ENCODE measurements around the gene RRAGB. TPM values are rescaled to one million over a fixed set of nuclear protein-coding genes. Genes with fewer than 3 reads are reported as not detected.
"Not testable (repeated sequence)": the region's sequence is repeated elsewhere in the genome, so short reads cannot be mapped to it uniquely, and the experiment has no call there.

The RRAGB gene
- total RNA-seq, 2 donors from 2014 or later: 15.5 to 23.0 TPM

DNA sequence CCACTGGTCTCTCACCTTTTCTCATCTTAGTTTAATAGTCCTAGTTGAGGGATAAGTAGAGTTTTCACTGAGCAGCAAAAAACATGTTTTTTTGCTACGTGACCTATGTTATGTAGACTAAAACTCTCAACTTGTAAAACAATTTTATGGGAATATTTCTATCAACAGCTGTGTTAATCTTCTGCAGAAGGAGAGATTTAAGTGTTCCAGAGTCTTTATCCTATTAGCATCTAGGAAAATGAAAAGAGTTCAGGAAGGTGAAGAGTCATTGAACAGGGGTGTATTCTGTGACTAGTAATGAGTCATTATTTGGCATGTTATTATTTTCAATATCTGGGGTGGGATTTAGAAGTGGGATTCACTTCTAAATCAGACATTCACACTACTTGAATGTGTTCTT lies 41.9 kb downstream of the RRAGB start:
- Histone ChIP-seq H3K27ac (ENCODE audit: low read depth, low read length) (no peak overlapping the region), H3K4me3 (ENCODE audit: low read length) (no peak overlapping the region), H3K36me3 (ENCODE audit: control insufficient read depth, insufficient read depth, low read length) (peaks cover 67% of the 10 kb centered on the region), H3K9ac (ENCODE audit: extremely low read depth, low read length, poor library complexity, severe bottlenecking) (no peak overlapping the region), H3K9me3 (ENCODE audit: control insufficient read depth, low read length) (peaks cover 12% of the 10 kb centered on the region), H3K27me3 (ENCODE audit: control insufficient read depth, insufficient read depth, low read length, poor library complexity, severe bottlenecking) (no peaks in the 10 kb centered on the region), H3K4me1 (ENCODE audit: control insufficient read depth, insufficient read depth, low read length) (no peaks in the 10 kb centered on the region)
- Mint-ChIP-seq H3K9me3 (peaks cover 40% of the 10 kb centered on the region), H3K27ac (no peak overlapping the region), H3K36me3 (ENCODE audit: low read depth) (peaks cover 67% of the 10 kb centered on the region), H3K4me1 (peaks cover 2% of the 10 kb centered on the region), H3K27me3 (ENCODE audit: insufficient read depth) (no peaks in the 10 kb centered on the region), H3K4me3 (no peak overlapping the region)
- DNase-seq: no peak
- TF ChIP-seq, protein P1, sequence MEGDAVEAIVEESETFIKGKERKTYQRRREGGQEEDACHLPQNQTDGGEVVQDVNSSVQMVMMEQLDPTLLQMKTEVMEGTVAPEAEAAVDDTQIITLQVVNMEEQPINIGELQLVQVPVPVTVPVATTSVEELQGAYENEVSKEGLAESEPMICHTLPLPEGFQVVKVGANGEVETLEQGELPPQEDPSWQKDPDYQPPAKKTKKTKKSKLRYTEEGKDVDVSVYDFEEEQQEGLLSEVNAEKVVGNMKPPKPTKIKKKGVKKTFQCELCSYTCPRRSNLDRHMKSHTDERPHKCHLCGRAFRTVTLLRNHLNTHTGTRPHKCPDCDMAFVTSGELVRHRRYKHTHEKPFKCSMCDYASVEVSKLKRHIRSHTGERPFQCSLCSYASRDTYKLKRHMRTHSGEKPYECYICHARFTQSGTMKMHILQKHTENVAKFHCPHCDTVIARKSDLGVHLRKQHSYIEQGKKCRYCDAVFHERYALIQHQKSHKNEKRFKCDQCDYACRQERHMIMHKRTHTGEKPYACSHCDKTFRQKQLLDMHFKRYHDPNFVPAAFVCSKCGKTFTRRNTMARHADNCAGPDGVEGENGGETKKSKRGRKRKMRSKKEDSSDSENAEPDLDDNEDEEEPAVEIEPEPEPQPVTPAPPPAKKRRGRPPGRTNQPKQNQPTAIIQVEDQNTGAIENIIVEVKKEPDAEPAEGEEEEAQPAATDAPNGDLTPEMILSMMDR (conservative IDR thresholded peaks at IDR 0.05): no peak
- 100% methylated on average over 1 of the region's 1 CpG; no CpG with 5 or more reads in 1 of the 2 experiments for WGBS, 2 experiments (ENCODE audit: insufficient coverage in 1 of 2, insufficient read length in 1 of 2)

DNA sequence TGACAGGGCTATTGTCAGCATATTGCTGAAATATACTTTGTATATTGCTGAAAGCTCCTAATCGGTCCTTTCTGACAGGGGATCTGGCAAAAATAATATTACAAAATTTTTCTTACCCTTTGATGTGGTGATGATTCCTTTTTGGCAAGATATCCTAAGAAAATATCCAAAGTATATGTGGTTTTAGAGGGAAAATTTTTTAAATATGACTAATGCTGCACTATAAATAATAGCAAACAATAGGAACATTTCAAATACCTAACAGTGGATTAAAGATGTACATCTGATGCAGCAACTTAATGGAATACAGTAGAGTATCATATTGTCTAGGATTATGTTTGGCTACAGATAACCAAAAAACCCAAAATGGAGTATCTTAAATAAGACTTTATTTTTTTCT lies 49.6 kb downstream of the RRAGB start:
- Histone ChIP-seq H3K36me3 (ENCODE audit: control insufficient read depth, insufficient read depth, low read length) (peaks cover 7% of the 10 kb centered on the region), H3K9me3 (ENCODE audit: control insufficient read depth, low read length) (peaks cover 7% of the 10 kb centered on the region), H3K4me3 (ENCODE audit: low read length) (no peak overlapping the region), H3K27me3 (ENCODE audit: control insufficient read depth, insufficient read depth, low read length, poor library complexity, severe bottlenecking) (no peaks in the 10 kb centered on the region), H3K4me1 (ENCODE audit: control insufficient read depth, insufficient read depth, low read length) (no peaks in the 10 kb centered on the region), H3K27ac (ENCODE audit: low read depth, low read length) (no peak overlapping the region), H3K9ac (ENCODE audit: extremely low read depth, low read length, poor library complexity, severe bottlenecking) (no peak overlapping the region)
- TF ChIP-seq, protein P1 (conservative IDR thresholded peaks at IDR 0.05): no peak
- Mint-ChIP-seq H3K9me3 (peaks cover 66% of the 10 kb centered on the region), H3K27me3 (ENCODE audit: insufficient read depth) (no peaks in the 10 kb centered on the region), H3K4me1 (no peaks in the 10 kb centered on the region), H3K36me3 (ENCODE audit: low read depth) (peaks cover 39% of the 10 kb centered on the region), H3K27ac (no peak overlapping the region), H3K4me3 (no peak overlapping the region)
- no CpG with 5 or more reads among the region's 1 CpG for WGBS, 2 experiments (ENCODE audit: insufficient coverage in 1 of 2, insufficient read length in 1 of 2)
- no peak for DNase-seq

DNA sequence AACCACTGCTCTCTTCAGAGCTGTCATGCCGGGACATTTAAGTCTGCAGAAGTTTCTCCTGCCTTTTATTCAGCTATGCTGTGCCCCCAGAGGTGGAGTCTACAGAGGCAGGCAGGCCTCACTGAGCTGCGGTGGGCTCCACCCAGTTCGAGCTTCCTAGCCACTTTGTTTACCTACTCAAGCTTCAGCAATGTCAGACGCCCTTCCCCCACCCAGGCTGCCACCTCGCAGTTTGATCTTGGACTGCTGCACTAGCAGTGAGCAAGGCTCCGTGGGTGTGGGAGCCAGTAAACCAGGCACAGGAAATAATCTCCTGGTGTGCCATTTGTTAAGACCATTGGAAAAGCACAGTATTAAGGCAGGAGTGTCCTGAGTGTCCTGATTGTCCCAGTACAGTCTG lies 56.9 kb downstream of the RRAGB start:
- H3K27ac Mint-ChIP-seq; H3K4me3 ChIP-seq (ENCODE audit: low read length); H3K9me3 ChIP-seq (ENCODE audit: control insufficient read depth, low read length); H3K27me3 ChIP-seq (ENCODE audit: control insufficient read depth, insufficient read depth, low read length, poor library complexity, severe bottlenecking); H3K36me3 ChIP-seq (ENCODE audit: control insufficient read depth, insufficient read depth, low read length); H3K9ac ChIP-seq (ENCODE audit: extremely low read depth, low read length, poor library complexity, severe bottlenecking); H3K27ac ChIP-seq (ENCODE audit: low read depth, low read length); H3K4me1 ChIP-seq (ENCODE audit: control insufficient read depth, insufficient read depth, low read length); H3K4me1 Mint-ChIP-seq; H3K27me3 Mint-ChIP-seq (ENCODE audit: insufficient read depth); H3K4me3 Mint-ChIP-seq: not testable (repeated sequence)
- WGBS, 2 experiments (ENCODE audit: insufficient coverage in 1 of 2, insufficient read length in 1 of 2): 59% methylated on average over 6 of the region's 6 CpGs; no CpG with 5 or more reads in 1 of the 2 experiments
- DNase-seq: peak; percentile 49
- H3K9me3 Mint-ChIP-seq: peaks cover 80% of the 10 kb centered on the region
- H3K36me3 Mint-ChIP-seq (ENCODE audit: low read depth): peaks cover 38% of the 10 kb centered on the region

DNA sequence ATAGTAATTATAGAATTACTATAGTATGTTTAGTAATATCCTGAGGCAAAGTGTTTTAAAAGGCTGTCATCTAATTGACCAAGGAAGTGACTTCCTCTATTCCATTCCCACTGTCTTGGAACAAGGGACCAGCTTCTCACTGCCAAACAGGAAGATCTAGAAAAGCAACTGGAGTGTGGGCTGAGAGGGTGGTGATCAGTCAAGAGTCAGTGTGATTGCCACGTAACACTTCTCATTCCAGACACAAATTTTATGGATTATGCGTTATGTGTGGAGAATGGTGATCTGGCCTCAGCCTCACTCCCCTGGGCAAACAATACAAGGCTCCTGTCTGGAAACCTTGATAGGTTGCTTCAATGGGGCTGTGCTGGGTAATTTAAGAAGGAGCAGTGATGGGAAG lies 60.0 kb downstream of the RRAGB start:
- Histone ChIP-seq H3K9ac (ENCODE audit: extremely low read depth, low read length, poor library complexity, severe bottlenecking) (no peak overlapping the region), H3K27me3 (ENCODE audit: control insufficient read depth, insufficient read depth, low read length, poor library complexity, severe bottlenecking) (no peaks in the 10 kb centered on the region), H3K9me3 (ENCODE audit: control insufficient read depth, low read length) (no peaks in the 10 kb centered on the region), H3K27ac (ENCODE audit: low read depth, low read length) (no peak overlapping the region), H3K4me1 (ENCODE audit: control insufficient read depth, insufficient read depth, low read length) (no peaks in the 10 kb centered on the region), H3K36me3 (ENCODE audit: control insufficient read depth, insufficient read depth, low read length) (peaks cover 3% of the 10 kb centered on the region), H3K4me3 (ENCODE audit: low read length) (no peak overlapping the region)
- TF ChIP-seq, protein P1 (conservative IDR thresholded peaks at IDR 0.05): no peak
- H3K4me1 Mint-ChIP-seq: peaks cover 4% of the 10 kb centered on the region
- no peak for DNase-seq
- no peaks in the 10 kb centered on the region for H3K27me3 Mint-ChIP-seq (ENCODE audit: insufficient read depth)
- peaks cover 75% of the 10 kb centered on the region for H3K9me3 Mint-ChIP-seq
- H3K4me3 Mint-ChIP-seq: no peak overlapping the region
- H3K36me3 Mint-ChIP-seq (ENCODE audit: low read depth): peaks cover 27% of the 10 kb centered on the region
- H3K27ac Mint-ChIP-seq: no peak overlapping the region
- WGBS, 2 experiments (ENCODE audit: insufficient coverage in 1 of 2, insufficient read length in 1 of 2): no CpG with 5 or more reads among the region's 2 CpGs
